HG03342 (cell line): ENCODE results near the gene HSPA12A.
"Not testable (repeated sequence)": the region's sequence is repeated elsewhere in the genome, so short reads cannot be mapped to it uniquely, and the experiment has no call there.

Experiments used
- ATAC-seq: cut with Tn5 transposase; IDR thresholded peaks from one replicate; pipeline ENCODE4 v1.9.1; 2021; ENCODE audit warnings: mild to moderate bottlenecking, moderate library complexity; ENCODE audit not compliant: unreplicated experiment

The HSPA12A gene

DNA sequence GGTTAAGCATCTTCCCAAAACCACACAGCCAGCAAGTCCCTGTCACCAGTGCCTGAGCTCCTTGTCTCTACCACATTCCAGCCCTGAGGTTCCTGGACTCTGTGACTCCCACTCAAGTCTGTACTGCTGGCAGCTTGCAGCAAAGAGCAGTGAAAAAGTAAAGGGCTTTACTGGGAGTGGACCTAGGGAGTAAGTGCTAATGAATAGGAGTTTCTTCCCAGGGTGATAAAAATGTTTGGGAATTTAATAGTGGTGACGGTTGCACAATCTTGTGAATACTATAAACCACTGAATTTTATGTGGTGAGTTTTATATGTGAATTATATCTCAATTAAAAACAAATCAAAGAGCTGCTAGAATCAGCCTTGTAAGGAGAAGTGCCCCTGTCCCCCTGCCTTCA lies 22.6 kb downstream of the HSPA12A start:
- no peak for ATAC-seq

GRCh38 chr10:116718058-116718457 lies 24.3 kb downstream of the HSPA12A start:
- no peak for ATAC-seq

DNA sequence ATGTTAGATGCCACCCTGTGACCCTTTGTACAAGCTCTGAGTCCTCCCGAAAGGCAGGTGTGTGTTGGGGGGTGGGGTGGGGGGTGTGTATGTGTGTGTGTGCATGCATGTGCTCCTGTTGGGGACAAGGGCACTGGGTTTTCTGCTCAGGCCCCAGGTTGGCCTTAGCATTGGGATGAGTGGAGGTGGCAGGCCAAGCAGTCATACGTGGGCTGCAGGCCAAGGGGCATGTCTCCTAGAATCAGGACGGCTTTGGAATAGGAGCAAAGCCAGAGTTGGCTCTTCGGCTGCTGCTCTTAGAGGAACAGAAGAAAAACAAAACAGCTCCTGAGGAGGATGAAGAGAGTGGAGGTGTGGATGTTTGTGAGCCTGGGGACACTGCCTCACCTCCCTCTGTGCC lies 26.0 kb downstream of the HSPA12A start:
- no peak for ATAC-seq

- no peak for ATAC-seq
These were observed 26.5 kb downstream of the HSPA12A start for GRCh38 chr10:116715839-116716377.

DNA sequence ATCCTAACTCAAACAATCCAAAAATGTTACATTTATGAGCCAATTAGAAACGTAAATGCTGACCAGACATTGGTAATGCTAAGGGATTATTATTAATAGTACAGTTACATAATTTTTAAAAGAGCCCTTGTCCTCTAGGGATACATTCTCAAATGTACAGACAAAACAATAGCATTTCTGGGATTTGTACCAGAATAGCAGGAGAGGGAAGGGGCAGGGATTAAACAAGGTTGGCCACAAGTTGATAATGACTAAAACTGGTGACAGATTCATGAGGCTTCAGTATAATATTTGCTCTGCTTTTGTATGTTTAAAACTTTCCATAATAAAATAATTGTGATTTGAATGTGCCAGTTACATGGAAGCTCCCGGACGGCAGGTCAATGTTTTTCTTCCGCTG lies 27.0 kb downstream of the HSPA12A start:
- no peak for ATAC-seq

- no peak for ATAC-seq
These were observed 28.5 kb downstream of the HSPA12A start for GRCh38 chr10:116713846-116714245.

DNA sequence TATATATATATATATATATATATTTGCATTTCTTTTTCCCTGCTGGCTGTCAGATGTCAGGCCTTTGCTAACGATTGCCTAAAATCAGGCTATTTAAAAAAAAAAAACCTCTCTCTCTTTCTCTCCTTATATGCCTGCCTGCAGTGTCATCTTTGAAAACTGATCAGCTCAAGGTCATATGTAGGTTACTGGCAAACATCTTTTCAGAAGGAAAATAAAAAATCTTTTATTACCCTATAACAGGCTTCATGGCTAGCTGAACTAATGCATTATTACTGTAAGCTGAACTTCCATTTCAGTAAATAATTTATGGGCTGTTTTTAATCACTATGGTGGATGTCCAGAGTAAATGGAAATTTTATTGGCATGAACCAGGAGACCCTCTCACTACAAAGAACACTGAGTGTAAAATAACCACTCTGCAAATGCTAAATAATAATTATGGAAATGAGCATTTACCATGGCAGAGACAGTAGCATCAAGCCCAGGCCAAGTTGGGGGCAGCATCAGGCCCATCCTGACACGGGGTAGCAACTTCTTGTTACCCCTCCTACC lies 29.3 kb downstream of the HSPA12A start:
- no peak for ATAC-seq

DNA sequence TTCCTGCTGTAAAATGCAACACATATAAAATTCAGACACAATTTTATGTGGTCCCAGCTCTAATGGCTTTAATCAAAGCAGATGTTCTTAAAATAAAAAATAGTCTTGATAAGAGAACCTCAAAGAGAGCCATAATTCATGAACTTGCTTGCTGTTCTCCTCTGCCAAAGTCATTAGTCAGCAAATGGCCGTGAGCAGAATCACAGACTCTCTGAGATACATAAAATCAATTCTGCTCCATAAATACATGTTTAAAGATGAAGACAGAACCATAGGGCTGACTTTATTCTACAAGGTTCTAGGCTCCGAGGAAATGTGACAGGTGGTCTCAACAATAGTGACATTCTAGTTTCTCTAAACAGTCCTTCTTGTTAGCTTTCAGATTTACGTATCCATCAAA lies 29.8 kb downstream of the HSPA12A start:
- no peak for ATAC-seq

- not testable (repeated sequence) for ATAC-seq
These were observed 30.6 kb downstream of the HSPA12A start for GRCh38 chr10:116711803-116712202.

DNA sequence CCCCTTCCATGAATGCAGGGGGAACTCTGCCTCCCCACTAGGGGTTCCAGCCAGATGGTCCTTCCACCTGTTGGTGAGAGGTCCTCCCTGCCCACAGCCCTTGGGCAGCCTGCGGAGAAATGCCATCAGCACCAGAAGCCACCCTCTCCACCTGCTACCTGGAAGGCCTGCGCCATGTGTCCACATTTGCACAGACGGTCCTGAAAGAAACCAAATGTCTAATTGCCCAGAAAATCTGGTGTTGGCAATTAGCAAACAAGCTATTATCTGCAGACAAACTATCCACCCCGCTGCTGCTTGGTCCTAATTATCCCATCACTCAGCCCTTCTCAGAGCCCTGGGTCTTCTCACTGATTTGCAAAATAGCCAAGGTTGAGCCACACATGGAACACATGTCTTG lies 32.3 kb downstream of the HSPA12A start:
- no peak for ATAC-seq

GRCh38 chr10:116708877-116709276 lies 33.5 kb downstream of the HSPA12A start:
- ATAC-seq, result no peak

GRCh38 chr10:116708391-116708821 lies 34.0 kb downstream of the HSPA12A start:
- no peak for ATAC-seq

- ATAC-seq, result no peak
These were observed 34.4 kb downstream of the HSPA12A start for GRCh38 chr10:116707981-116708380.

DNA sequence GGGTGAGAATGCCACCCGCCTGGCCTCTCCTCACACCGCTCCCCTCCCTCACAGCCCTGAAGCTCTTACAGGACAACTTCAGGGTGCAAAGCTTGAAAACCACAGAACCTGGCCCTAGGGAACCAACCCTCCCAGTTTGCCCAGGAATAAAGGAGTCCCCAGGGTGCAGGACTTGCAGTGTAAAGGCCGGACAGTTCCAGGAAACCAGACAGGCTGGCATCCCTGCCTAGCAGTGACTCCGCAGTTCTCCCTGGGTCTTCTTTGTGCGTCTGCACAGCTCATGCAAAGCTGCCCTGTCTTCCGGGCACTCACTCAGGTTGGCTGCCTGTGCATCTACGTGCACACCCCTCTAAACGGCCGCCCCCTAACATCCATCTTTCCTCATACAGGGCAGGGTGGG lies 36.1 kb downstream of the HSPA12A start:
- ATAC-seq, result no peak

DNA sequence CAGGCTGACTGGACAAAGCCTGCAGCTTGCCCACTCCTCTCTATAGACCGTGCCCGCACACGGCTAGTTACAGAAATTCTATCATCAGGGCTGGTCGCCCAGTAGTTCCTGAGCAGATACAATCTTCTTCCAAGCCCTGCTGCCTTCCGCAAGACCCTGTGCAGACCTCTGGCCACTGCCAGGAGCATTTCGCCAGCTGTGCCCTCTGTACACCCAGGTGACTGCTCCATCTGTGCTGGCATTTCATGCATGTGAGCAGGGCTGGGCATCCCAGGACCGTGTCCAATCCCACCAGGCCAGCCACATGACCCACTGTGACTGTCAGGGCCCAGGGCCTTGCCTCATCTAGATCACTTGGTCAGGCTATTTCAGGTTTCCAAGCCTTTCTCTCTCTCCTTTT lies 36.9 kb downstream of the HSPA12A start:
- no peak for ATAC-seq

- ATAC-seq, result no peak
These were observed 37.4 kb downstream of the HSPA12A start for GRCh38 chr10:116704926-116705325.

GRCh38 chr10:116702165-116702564 lies 40.2 kb downstream of the HSPA12A start:
- no peak for ATAC-seq

DNA sequence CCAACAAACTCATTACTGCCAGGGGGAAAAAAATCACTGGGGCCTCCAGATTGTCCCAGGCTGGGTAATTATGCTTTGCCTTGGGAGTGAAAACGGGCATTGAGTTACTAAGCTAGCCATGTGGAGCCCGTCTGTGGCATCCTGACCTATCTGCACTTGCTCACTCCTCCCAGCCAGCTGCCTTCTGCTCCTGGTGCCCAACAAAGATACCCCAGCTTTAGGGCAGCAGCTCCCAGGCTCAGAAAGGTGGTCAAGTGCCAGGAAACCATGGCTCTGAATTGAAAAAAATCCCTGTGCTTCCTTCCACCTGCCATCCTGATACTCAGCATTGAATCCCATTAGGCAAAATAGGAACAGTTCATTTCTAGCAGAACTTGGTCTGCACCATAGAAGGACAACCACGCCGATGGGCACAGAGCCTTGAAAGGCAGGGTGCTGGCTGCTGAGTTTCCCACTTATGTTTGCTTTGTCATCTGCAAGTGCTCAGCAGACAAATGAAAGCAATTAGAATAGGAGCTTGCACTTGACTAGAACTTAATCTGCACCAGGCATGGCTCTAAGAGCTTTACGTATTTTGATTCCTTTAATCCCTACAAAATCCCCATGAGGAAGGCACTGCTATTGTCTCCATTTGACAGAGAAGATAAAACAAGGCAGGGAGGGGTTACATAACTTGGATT lies 42.8 kb downstream of the HSPA12A start:
- ATAC-seq, result no peak

DNA sequence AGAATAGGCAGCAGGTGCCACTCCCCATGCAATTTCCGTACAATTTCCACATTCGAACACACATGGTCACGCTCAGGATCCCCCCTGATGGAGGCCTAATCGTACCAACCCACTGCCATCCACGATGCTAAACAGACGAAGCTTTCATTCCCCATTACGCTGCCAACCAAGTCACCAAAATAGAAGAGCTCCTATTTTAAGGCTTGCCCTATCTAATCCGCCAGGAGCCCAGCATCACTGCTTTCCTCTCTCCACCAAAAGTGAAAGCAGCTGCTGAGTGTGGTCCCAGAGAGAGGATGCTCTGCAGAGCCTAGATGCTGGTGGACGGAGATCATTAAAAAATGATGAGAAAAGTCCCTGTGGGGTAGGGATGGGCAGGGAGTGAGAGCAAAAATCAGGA lies 43.3 kb downstream of the HSPA12A start:
- no peak for ATAC-seq

DNA sequence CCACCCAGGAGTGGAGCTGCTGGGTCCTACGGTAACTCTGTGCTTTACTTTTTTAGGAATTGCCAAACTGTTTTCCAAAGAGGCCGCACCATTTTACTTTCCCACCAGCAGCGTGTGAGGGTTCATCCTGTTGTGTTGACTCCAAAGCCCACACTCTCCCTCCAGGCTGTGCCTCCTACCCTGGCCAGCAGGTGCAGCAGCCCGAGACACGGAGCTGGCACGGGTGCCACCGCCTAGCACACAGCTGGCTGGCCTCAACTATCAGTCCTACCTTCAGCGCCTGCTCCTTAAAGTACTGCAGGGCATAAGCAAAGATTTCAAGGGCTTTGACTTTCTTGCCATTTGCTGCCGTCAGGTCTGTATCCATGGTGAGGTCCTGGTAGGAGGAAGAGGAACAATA lies 44.0 kb downstream of the HSPA12A start:
- no peak for ATAC-seq

GRCh38 chr10:116697816-116698215 lies 44.5 kb downstream of the HSPA12A start:
- ATAC-seq, result no peak

DNA sequence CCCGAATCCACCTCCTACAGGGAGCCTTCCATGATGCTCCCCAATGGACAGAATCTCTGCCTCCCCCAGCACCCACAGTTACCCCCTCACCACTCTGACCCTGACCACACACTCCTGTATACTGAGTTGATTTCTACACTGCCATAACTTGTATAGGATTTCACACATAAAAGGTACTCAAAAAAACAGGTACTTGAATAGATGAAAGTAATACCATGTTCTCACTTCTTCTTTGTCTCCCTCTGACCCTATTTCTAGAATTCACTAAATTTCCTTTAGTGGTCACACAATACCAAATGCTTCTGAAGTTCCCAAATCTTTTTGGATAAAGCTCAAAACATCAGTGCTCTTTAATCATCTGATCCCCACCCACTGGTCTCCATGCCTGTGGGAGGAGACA lies 45.4 kb downstream of the HSPA12A start:
- ATAC-seq, result no peak

DNA sequence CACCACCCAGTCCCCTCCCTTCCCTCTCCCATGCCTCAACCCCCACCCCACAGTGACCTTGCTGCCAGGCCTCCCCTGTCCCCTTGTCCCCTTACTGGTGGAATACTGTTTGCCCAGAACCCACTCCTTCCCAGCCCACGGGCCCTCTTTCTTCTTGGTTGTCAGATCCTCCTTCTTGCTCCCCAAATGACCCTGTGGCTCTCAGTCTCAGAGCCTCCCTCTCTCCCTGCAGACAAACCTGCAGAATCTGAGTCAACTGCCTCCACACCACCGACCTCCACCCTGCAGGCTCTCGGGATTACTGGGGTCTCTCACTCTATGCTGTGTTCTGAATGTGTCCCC lies 47.5 kb downstream of the HSPA12A start:
- ATAC-seq, result no peak
